ENCODE measurements around the gene COX6B2.
"Not testable (repeated sequence)": the region's sequence is repeated elsewhere in the genome, so short reads cannot be mapped to it uniquely, and the experiment has no call there.

COX6B2 gene

GRCh38 chr19:55354698-55355212, at the start of gene COX6B2:
TSS of gene COX6B2 (minus strand) at chr19:55354719. CDS start at chr19:55354521, 198 bp downstream.
- DNase-seq (ENCODE audit: low read depth in 1 of 2, low spot score in 1 of 2): no peak
- no peak for TF ChIP-seq JUND (IDR thresholded peaks at IDR 0.05; ENCODE audit: low read depth)
- in situ Hi-C loops (cut with HindIII; ENCODE audit: low pct_unique_long_range_greater_than_20kb, low sequenced_read_pairs): no loop called here

GRCh38 chr19:55402509-55402908, 48.0 kb upstream of the COX6B2 start:
- in situ Hi-C loops (cut with HindIII; ENCODE audit: low pct_unique_long_range_greater_than_20kb, low sequenced_read_pairs): no loop called here
- TF ChIP-seq JUND (IDR thresholded peaks at IDR 0.05; ENCODE audit: low read depth): no peak
- no peak for DNase-seq (ENCODE audit: low read depth in 1 of 2, low spot score in 1 of 2)

- DNase-seq (ENCODE audit: low read depth in 1 of 2, low spot score in 1 of 2); in situ Hi-C loops (cut with HindIII; ENCODE audit: low pct_unique_long_range_greater_than_20kb, low sequenced_read_pairs): not testable (repeated sequence)
Measured at GRCh38 chr19:55401390-55401789, 46.9 kb upstream of the COX6B2 start.

GRCh38 chr19:55400281-55401087, 46.0 kb upstream of the COX6B2 start:
- in situ Hi-C loops (cut with HindIII; ENCODE audit: low pct_unique_long_range_greater_than_20kb, low sequenced_read_pairs): no loop called here
- no peak for DNase-seq (ENCODE audit: low read depth in 1 of 2, low spot score in 1 of 2)
- no peak for TF ChIP-seq JUND (IDR thresholded peaks at IDR 0.05; ENCODE audit: low read depth)

GRCh38 chr19:55398200-55398925, 43.8 kb upstream of the COX6B2 start:
- no peak for TF ChIP-seq JUND (IDR thresholded peaks at IDR 0.05; ENCODE audit: low read depth)
- in situ Hi-C loops (cut with HindIII; ENCODE audit: low pct_unique_long_range_greater_than_20kb, low sequenced_read_pairs): no loop called here
- no peak for DNase-seq (ENCODE audit: low read depth in 1 of 2, low spot score in 1 of 2)

GRCh38 chr19:55392820-55393761, 38.6 kb upstream of the COX6B2 start:
- no peak for TF ChIP-seq JUND (IDR thresholded peaks at IDR 0.05; ENCODE audit: low read depth)
- in situ Hi-C loops (cut with HindIII; ENCODE audit: low pct_unique_long_range_greater_than_20kb, low sequenced_read_pairs): no loop called here
- DNase-seq (ENCODE audit: low read depth in 1 of 2, low spot score in 1 of 2): no peak

GRCh38 chr19:55391702-55392615, 37.4 kb upstream of the COX6B2 start:
- in situ Hi-C loops (cut with HindIII; ENCODE audit: low pct_unique_long_range_greater_than_20kb, low sequenced_read_pairs): no loop called here
- TF ChIP-seq JUND (IDR thresholded peaks at IDR 0.05; ENCODE audit: low read depth): no peak

GRCh38 chr19:55391191-55391670, 36.7 kb upstream of the COX6B2 start:
- no peak for DNase-seq (ENCODE audit: low read depth in 1 of 2, low spot score in 1 of 2)
- in situ Hi-C loops (cut with HindIII; ENCODE audit: low pct_unique_long_range_greater_than_20kb, low sequenced_read_pairs): no loop called here
- TF ChIP-seq JUND (IDR thresholded peaks at IDR 0.05; ENCODE audit: low read depth): no peak

More at GRCh38 chr19:55391702-55392615, 37.4 kb upstream of the COX6B2 start:
- DNase-seq (ENCODE audit: low read depth in 1 of 2, low spot score in 1 of 2): no peak

GRCh38 chr19:55390461-55390880, 36.0 kb upstream of the COX6B2 start:
- no peak for TF ChIP-seq JUND (IDR thresholded peaks at IDR 0.05; ENCODE audit: low read depth)
- in situ Hi-C loops (cut with HindIII; ENCODE audit: low pct_unique_long_range_greater_than_20kb, low sequenced_read_pairs): no loop called here
- DNase-seq (ENCODE audit: low read depth in 1 of 2, low spot score in 1 of 2): no peak

- in situ Hi-C loops (cut with HindIII; ENCODE audit: low pct_unique_long_range_greater_than_20kb, low sequenced_read_pairs): no loop called here
- DNase-seq (ENCODE audit: low read depth in 1 of 2, low spot score in 1 of 2): no peak
- no peak for TF ChIP-seq JUND (IDR thresholded peaks at IDR 0.05; ENCODE audit: low read depth)
Measured at GRCh38 chr19:55389386-55390317, 35.1 kb upstream of the COX6B2 start.
